OCI-LY3 (cell line): ENCODE measurements around the gene PLCB4.

Experiments used
- H2AFZ ChIP-seq: fragments of 200-600, 300-600 bp; shearing (Covaris generic); 2 replicates; pipeline ENCODE4 v1.6.0; 2014; ENCODE audit warnings: antibody characterized with exemption, low read depth, low read length
- H3K27ac ChIP-seq: fragments of 200-600, 300-600 bp; sonication (generic); 2 replicates; pipeline ENCODE4 v1.5.1; 2014; ENCODE audit warnings: mild to moderate bottlenecking, low read length, moderate library complexity, mixed read lengths
- H3K27me3 ChIP-seq: fragments of 200-600, 300-600 bp; sonication (generic); 2 replicates; pipeline ENCODE4 v1.6.1; 2014; ENCODE audit warnings: low read depth, low read length, mixed read lengths
- H3K36me3 ChIP-seq: fragments of 200-600, 300-600 bp; sonication (generic); replicated peaks from 2 replicates; pipeline ENCODE3; 2014; ENCODE audit warnings: low read depth, low read length, mixed read lengths
- H3K4me1 ChIP-seq: fragments of 300-600, 200-600 bp; sonication (generic); 2 replicates; pipeline ENCODE4 v1.6.1; 2014; ENCODE audit warnings: low read length, mixed read lengths
- H3K4me2 ChIP-seq: fragments of 200-600, 300-600 bp; sonication (generic); 2 replicates; pipeline ENCODE4 v1.6.1; 2014; ENCODE audit warnings: low read length, mixed read lengths
- H3K4me3 ChIP-seq: fragments of 300-600, 200-600 bp; sonication (generic); 2 replicates; pipeline ENCODE4 v1.5.1; 2014; ENCODE audit warnings: antibody characterized with exemption, mild to moderate bottlenecking, low read length, moderate library complexity
- H3K79me2 ChIP-seq: fragments of 300-600, 200-600 bp; shearing (Covaris generic); 2 replicates; pipeline ENCODE4 v1.6.1; 2014; ENCODE audit warnings: mild to moderate bottlenecking, low read length, mixed read lengths
- H3K9ac ChIP-seq: fragments of 300-600, 200-600 bp; shearing (Covaris generic); 2 replicates; pipeline ENCODE4 v1.6.0; 2014; ENCODE audit warnings: mild to moderate bottlenecking, low read length, moderate library complexity
- H3K9me3 ChIP-seq: fragments of 200-600, 300-600 bp; shearing (Covaris generic); 2 replicates; pipeline ENCODE4 v1.6.1; 2014; ENCODE audit warnings: low read length, mixed read lengths; ENCODE audit not compliant: insufficient read depth
- H4K20me1 ChIP-seq: fragments of 200-600, 300-600 bp; sonication (generic); 2 replicates; pipeline ENCODE4 v1.6.1; 2016; ENCODE audit warnings: low read length, mixed read lengths; ENCODE audit not compliant: insufficient read depth
- EZH2phosphoT487 ChIP-seq: fragments of 200-600 bp; shearing (Covaris generic); IDR thresholded peaks from 2 replicates; pipeline ENCODE4 v1.6.1; 2018; ENCODE audit warnings: antibody characterized with exemption, mixed run types, low read depth
- TF ChIP-seq, protein P1 (sequence below): fragments of 200-600, 300-600 bp; sonication (generic); IDR thresholded peaks from 2 replicates; pipeline ENCODE4 v1.5.1; 2014; ENCODE audit warnings: antibody characterized with exemption, low read length, low read depth

Gene PLCB4

DNA sequence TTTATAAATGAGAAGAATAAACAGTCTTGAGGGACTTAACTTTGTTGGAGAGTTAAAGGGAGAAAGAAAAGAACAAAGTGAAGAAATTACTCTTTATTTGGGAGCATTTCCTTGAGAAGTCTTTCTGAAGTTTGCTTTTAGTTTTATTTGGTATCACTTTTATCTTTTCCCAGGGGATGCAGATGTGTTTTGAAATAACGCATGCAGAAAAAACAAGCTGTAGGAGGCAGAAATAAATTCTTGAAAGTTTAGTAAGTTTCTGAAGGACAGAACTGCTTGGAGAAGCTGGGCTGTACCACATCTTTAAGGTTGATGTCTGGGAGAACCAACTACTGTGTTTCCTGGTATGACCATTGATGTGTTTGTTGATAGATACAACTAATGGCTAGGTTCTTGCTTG is 75.0 kb downstream of the PLCB4 start:
- no peaks in the 10 kb centered on the region for H3K27me3 ChIP-seq
- no peaks in the 10 kb centered on the region for H3K36me3 ChIP-seq
- H3K9ac ChIP-seq = no peak overlapping the region
- no peaks in the 10 kb centered on the region for H3K4me1 ChIP-seq
- H2AFZ ChIP-seq = no peak overlapping the region
- no peak overlapping the region for H3K4me3 ChIP-seq
- no peaks in the 10 kb centered on the region for H3K79me2 ChIP-seq
- no peak overlapping the region for H3K27ac ChIP-seq
- H4K20me1 ChIP-seq = no peaks in the 10 kb centered on the region
- H3K9me3 ChIP-seq = no peaks in the 10 kb centered on the region
- no peak overlapping the region for H3K4me2 ChIP-seq
- TF ChIP-seq EZH2phosphoT487 = no peak
- TF ChIP-seq, protein P1, sequence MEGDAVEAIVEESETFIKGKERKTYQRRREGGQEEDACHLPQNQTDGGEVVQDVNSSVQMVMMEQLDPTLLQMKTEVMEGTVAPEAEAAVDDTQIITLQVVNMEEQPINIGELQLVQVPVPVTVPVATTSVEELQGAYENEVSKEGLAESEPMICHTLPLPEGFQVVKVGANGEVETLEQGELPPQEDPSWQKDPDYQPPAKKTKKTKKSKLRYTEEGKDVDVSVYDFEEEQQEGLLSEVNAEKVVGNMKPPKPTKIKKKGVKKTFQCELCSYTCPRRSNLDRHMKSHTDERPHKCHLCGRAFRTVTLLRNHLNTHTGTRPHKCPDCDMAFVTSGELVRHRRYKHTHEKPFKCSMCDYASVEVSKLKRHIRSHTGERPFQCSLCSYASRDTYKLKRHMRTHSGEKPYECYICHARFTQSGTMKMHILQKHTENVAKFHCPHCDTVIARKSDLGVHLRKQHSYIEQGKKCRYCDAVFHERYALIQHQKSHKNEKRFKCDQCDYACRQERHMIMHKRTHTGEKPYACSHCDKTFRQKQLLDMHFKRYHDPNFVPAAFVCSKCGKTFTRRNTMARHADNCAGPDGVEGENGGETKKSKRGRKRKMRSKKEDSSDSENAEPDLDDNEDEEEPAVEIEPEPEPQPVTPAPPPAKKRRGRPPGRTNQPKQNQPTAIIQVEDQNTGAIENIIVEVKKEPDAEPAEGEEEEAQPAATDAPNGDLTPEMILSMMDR = no peak

DNA sequence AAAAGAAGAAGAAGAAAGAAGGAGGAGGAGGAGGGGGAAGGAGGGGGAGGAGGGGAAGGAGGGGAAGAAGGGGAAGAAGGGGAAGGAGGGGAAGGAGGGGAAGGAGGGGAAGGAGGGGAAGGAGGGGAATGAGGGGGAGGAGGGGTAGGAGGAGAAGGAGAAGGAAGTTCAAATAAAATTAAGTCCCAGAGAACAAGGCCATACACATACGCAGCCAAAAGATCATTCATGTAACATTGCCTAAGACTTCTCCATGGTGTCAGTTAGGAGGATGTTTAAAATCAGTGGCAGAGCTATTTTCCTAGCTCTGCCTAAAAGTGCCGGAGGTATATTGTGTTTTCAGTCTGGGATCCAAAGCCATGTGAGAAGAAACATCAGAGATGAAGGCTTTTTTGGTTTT is 75.8 kb downstream of the PLCB4 start:
- no peak overlapping the region for H2AFZ ChIP-seq
- H3K9ac ChIP-seq = no peak overlapping the region
- H3K79me2 ChIP-seq = no peaks in the 10 kb centered on the region
- no peaks in the 10 kb centered on the region for H3K9me3 ChIP-seq
- H3K27me3 ChIP-seq = no peaks in the 10 kb centered on the region
- H3K4me2 ChIP-seq = no peak overlapping the region
- H3K27ac ChIP-seq = no peak overlapping the region
- H3K4me1 ChIP-seq = no peaks in the 10 kb centered on the region
- H3K4me3 ChIP-seq = no peak overlapping the region
- TF ChIP-seq, protein P1 = no peak
- TF ChIP-seq EZH2phosphoT487 = no peak
- H4K20me1 ChIP-seq = no peaks in the 10 kb centered on the region
- no peaks in the 10 kb centered on the region for H3K36me3 ChIP-seq

DNA sequence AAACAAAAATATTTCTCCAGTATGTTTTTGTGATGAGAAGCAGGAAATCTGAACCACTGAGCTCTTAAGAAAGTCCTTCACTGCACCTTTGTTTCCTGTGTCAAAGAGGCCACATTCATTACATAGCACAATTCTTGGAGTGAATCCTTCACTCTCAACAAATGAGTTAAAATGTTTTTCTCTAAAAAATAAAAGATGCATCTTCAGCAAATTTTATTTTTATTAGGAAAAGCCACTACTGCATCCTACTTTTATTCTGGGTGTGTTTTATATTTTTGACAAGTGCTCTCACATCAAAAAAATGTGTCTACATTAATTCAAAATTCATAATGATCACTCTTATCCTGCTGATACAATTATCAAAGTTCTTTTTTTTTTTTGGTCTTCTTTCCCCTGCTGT is 76.3 kb downstream of the PLCB4 start:
- H3K9ac ChIP-seq = no peak overlapping the region
- no peak overlapping the region for H3K4me2 ChIP-seq
- H3K27ac ChIP-seq = no peak overlapping the region

DNA sequence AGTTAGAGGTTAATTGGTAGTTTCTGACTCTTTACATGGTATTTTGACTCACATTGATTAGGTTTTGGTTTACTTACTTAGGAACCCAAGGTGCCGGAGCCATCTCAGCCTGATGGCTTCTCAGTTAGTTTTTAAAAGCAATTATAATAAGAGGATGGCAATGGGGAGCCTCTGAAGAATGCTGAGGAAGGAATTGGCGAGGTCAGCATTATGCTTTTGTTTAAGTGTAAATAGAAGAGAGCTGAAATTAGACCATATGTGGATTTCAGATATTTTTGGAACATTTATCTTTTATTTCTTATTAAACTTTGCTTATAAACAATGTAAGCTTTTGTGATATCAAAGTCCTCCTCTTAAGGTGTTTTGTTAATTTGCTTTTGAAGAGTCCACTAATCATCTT is 77.8 kb downstream of the PLCB4 start:
- H3K4me3 ChIP-seq = no peak overlapping the region
- no peaks in the 10 kb centered on the region for H3K27me3 ChIP-seq
- H3K79me2 ChIP-seq = no peaks in the 10 kb centered on the region
- no peaks in the 10 kb centered on the region for H3K9me3 ChIP-seq
- no peak overlapping the region for H3K4me2 ChIP-seq
- H3K9ac ChIP-seq = no peak overlapping the region
- H3K4me1 ChIP-seq = no peaks in the 10 kb centered on the region
- H3K36me3 ChIP-seq = no peaks in the 10 kb centered on the region
- H2AFZ ChIP-seq = no peak overlapping the region
- no peak overlapping the region for H3K27ac ChIP-seq
- TF ChIP-seq, protein P1 = no peak
- TF ChIP-seq EZH2phosphoT487 = no peak
- H4K20me1 ChIP-seq = no peaks in the 10 kb centered on the region

More for the DNA sequence above, 76.3 kb downstream of the PLCB4 start:
- no peak for TF ChIP-seq EZH2phosphoT487
- TF ChIP-seq, protein P1 = no peak
- Histone ChIP-seq H3K36me3 (no peaks in the 10 kb centered on the region), H4K20me1 (no peaks in the 10 kb centered on the region), H2AFZ (no peak overlapping the region), H3K4me1 (no peaks in the 10 kb centered on the region), H3K79me2 (no peaks in the 10 kb centered on the region), H3K27me3 (no peaks in the 10 kb centered on the region), H3K9me3 (no peaks in the 10 kb centered on the region), H3K4me3 (no peak overlapping the region)
